HL-60 (cell line): ENCODE data around the gene WDR83.

Experiments used
- DNase-seq, 2 experiments: peaks; one replicate each; pipeline ENCODE4 v3.0.0-alpha.2; 2010 to 2020; ENCODE audit warnings: low read depth in 1 of 2, low spot score in 1 of 2
- H3K27ac ChIP-seq: fragments of 250-450 bp; sonication (Bioruptor Pico); replicated peaks from 2 replicates; pipeline ENCODE4 v1.5.1; 2020; ENCODE audit warnings: mild to moderate bottlenecking, moderate library complexity
- H3K27me3 ChIP-seq: fragments of 250-450 bp; sonication (Bioruptor Pico); 2 replicates; pipeline ENCODE4 v1.5.1; 2021; ENCODE audit warnings: mild to moderate bottlenecking, moderate library complexity; ENCODE audit not compliant: insufficient read depth, poor library complexity, severe bottlenecking
- H3K4me3 ChIP-seq: replicated peaks from 2 replicates; pipeline ENCODE4 v1.5.1; 2011; ENCODE audit warnings: mild to moderate bottlenecking, control low read depth, low read length; ENCODE audit not compliant: insufficient read depth
- GABPA ChIP-seq: IDR thresholded peaks from 2 replicates; pipeline ENCODE4 v1.6.1; 2012; ENCODE audit warnings: low read depth
- POLR2AphosphoS5 ChIP-seq: IDR thresholded peaks from 2 replicates; pipeline ENCODE4 v1.6.1; 2012; ENCODE audit warnings: low read depth
- SPI1 ChIP-seq: IDR thresholded peaks from 2 replicates; pipeline ENCODE4 v1.6.1; 2012; ENCODE audit warnings: low read depth, mild to moderate bottlenecking, borderline replicate concordance
- TF ChIP-seq, protein P1 (sequence below): IDR thresholded peaks from one replicate; pipeline ENCODE4 v1.5.1; 2011; ENCODE audit warnings: low read length, control low read depth, inconsistent platforms; ENCODE audit not compliant: insufficient read depth
- TF ChIP-seq, protein P2 (sequence below): IDR thresholded peaks from 2 replicates; pipeline ENCODE4 v1.6.1; 2012; ENCODE audit warnings: low read depth; ENCODE audit not compliant: insufficient replicate concordance

The WDR83 gene

DNA sequence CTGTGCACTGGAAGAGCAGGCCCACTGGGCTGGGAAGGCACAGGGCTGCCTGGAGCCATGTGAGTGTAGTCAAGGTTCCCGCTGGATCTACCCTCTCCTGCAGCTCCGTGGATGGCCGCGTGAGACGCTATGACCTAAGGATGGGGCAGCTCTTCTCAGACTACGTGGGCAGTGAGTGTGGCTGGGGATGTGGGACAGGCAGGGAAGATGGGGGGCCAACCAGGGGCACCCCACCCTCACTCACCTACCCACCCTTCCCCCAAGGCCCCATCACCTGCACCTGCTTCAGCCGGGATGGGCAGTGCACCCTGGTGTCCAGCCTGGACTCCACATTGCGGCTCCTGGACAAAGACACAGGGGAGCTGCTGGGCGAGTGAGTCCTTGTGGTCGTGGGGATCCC is 6.1 kb downstream of the WDR83 start:
- TF ChIP-seq, protein P1, sequence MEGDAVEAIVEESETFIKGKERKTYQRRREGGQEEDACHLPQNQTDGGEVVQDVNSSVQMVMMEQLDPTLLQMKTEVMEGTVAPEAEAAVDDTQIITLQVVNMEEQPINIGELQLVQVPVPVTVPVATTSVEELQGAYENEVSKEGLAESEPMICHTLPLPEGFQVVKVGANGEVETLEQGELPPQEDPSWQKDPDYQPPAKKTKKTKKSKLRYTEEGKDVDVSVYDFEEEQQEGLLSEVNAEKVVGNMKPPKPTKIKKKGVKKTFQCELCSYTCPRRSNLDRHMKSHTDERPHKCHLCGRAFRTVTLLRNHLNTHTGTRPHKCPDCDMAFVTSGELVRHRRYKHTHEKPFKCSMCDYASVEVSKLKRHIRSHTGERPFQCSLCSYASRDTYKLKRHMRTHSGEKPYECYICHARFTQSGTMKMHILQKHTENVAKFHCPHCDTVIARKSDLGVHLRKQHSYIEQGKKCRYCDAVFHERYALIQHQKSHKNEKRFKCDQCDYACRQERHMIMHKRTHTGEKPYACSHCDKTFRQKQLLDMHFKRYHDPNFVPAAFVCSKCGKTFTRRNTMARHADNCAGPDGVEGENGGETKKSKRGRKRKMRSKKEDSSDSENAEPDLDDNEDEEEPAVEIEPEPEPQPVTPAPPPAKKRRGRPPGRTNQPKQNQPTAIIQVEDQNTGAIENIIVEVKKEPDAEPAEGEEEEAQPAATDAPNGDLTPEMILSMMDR = no peak
- no peak for TF ChIP-seq SPI1
- TF ChIP-seq, protein P2, sequence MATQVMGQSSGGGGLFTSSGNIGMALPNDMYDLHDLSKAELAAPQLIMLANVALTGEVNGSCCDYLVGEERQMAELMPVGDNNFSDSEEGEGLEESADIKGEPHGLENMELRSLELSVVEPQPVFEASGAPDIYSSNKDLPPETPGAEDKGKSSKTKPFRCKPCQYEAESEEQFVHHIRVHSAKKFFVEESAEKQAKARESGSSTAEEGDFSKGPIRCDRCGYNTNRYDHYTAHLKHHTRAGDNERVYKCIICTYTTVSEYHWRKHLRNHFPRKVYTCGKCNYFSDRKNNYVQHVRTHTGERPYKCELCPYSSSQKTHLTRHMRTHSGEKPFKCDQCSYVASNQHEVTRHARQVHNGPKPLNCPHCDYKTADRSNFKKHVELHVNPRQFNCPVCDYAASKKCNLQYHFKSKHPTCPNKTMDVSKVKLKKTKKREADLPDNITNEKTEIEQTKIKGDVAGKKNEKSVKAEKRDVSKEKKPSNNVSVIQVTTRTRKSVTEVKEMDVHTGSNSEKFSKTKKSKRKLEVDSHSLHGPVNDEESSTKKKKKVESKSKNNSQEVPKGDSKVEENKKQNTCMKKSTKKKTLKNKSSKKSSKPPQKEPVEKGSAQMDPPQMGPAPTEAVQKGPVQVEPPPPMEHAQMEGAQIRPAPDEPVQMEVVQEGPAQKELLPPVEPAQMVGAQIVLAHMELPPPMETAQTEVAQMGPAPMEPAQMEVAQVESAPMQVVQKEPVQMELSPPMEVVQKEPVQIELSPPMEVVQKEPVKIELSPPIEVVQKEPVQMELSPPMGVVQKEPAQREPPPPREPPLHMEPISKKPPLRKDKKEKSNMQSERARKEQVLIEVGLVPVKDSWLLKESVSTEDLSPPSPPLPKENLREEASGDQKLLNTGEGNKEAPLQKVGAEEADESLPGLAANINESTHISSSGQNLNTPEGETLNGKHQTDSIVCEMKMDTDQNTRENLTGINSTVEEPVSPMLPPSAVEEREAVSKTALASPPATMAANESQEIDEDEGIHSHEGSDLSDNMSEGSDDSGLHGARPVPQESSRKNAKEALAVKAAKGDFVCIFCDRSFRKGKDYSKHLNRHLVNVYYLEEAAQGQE = no peak
- no peak for TF ChIP-seq GABPA
- TF ChIP-seq POLR2AphosphoS5 = no peak
- Histone ChIP-seq H3K4me3 (no peak overlapping the region), H3K27ac (no peak overlapping the region), H3K27me3 (no peaks in the 10 kb centered on the region)
- DNase-seq = no peak

DNA sequence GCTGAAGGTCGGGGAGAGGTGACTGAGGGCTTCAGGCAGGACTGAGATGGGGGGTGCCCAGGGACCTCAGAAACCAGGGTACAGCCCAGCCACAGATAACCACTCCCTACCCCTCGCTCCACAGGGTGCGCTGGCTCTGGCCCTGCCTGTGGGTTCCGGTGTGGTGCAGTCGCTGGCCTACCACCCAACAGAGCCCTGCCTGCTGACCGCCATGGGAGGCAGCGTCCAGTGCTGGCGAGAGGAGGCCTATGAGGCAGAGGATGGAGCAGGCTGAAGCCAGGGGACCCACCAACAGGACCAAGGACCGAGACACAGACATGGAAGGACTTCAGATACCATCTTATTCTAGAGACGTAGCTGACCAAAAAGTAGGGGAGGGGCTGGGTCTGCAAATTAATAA is 8.8 kb downstream of the WDR83 start:
- H3K27ac ChIP-seq = no peak overlapping the region
- no peaks in the 10 kb centered on the region for H3K27me3 ChIP-seq
- H3K4me3 ChIP-seq = no peak overlapping the region
- no peak for TF ChIP-seq GABPA
- no peak; the same call in 1 of the 2 replicates for TF ChIP-seq POLR2AphosphoS5
- TF ChIP-seq SPI1 = no peak
- TF ChIP-seq, protein P1 = no peak
- TF ChIP-seq, protein P2 = no peak
- DNase-seq = no peak

DNA sequence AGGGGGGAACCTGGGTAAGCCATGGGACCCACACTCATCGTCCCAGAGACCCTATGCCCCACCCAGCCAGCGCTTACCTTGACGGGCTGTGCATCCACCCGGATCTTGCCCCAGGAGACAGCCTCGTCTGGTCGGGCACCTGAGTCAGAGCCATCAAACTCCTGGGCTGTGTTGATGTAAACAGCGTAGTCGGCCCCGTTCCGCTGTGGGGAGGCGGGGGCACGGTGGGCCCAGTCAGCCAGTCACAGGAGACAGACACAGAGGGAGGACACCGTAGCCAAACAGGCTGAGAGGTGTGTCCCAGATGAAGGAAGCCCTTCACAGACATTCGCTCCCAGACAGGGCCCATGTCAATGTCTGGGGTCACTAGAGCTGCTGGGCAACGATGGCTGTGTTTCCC is 9.3 kb downstream of the WDR83 start:
- TF ChIP-seq SPI1 (no peak), POLR2AphosphoS5 (no peak), GABPA (no peak)
- TF ChIP-seq, protein P1 = no peak
- TF ChIP-seq, protein P2 = no peak
- Histone ChIP-seq H3K27me3 (no peaks in the 10 kb centered on the region), H3K4me3 (no peak overlapping the region), H3K27ac (no peak overlapping the region)
- no peak for DNase-seq
